ENCODE data around the gene PTCHD4. TPM values are rescaled to one million over a fixed set of nuclear protein-coding genes. Genes with fewer than 3 reads are reported as not detected.
"Not testable (repeated sequence)": the region's sequence is repeated elsewhere in the genome, so short reads cannot be mapped to it uniquely, and the experiment has no call there.

Gene PTCHD4
- total RNA-seq, 1 donor from 2014 or later: not detected

DNA sequence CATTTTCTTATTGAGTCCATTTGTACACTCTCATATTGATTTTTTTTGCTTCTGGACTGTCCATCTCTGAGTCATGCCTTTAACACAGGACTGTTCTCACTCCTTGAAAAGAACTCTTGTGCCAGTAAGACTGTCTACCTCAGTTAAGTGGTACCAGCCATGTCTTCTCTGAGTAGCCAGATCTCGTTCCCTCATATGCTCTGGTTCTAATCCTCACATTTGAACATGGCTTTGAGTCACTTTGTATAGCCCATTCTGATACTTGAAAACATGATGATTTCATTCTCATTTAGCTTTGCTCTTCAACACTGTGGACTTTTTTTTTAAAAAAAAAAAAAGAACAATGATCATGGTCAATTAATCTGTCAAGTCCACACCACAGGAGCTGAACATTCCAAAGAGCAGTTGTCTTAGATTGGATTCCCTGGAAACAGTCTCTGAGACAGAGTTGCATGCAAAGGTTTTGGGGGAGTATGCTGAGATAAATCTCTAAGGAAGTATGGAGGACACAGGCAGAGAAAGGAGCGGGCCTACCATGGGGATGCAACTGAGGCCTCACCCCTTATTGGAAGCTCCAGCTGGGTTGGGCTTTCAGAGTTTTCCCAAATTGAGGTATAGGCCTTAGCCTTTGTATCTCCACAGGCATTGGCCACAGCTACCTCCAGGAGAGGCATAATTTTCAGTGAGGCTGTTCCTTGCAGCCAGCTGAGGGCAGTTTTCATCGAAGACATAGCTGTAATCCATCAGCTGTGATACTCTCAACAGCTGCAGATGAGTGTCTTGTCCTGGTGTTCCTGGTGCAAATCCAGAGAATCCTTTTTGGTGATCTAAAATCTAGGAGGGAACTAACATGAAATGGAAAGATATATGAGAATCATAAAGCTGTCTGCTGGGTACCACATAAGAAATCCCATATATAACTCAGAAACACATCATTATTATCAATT, 6.0 kb upstream of the PTCHD4 start:
- no peak for DNase-seq (ENCODE audit: low spot score)
- Mint-ChIP-seq H3K27me3 (ENCODE audit: low read depth) (no peaks in the 10 kb centered on the region), H3K4me3 (ENCODE audit: low read depth) (no peak overlapping the region), H3K9me3 (no peaks in the 10 kb centered on the region), H3K4me1 (ENCODE audit: low read depth) (no peaks in the 10 kb centered on the region), H3K27ac (no peak overlapping the region), H3K36me3 (ENCODE audit: low read depth) (no peaks in the 10 kb centered on the region)
- intact Hi-C loops (cut with micrococcal nuclease): no loop called here

DNA sequence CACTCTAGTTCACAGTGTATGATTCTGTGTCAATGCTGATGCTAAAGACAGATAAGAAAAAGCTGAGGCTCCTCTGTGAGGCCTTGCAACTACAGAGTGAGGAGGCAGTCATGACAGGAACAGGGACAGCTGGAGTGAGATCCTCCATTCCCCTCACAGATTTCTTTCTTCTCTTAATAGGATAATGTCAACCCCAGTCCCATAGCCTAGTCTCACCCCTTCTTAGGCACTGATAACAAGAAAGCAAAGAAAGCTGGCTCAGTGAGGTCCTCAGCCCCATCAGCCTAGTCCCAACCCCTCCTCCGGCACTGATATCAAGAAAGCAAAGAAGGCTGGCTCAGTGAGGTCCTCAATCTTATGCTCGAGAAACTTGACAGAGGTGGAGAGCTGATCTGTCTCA, 2.1 kb upstream of the PTCHD4 start:
- Mint-ChIP-seq H3K36me3 (ENCODE audit: low read depth) (no peaks in the 10 kb centered on the region), H3K4me3 (ENCODE audit: low read depth) (no peak overlapping the region), H3K4me1 (ENCODE audit: low read depth) (no peaks in the 10 kb centered on the region), H3K27me3 (ENCODE audit: low read depth) (no peaks in the 10 kb centered on the region), H3K27ac (no peak overlapping the region), H3K9me3 (no peaks in the 10 kb centered on the region)
- no peak for DNase-seq (ENCODE audit: low spot score)
- intact Hi-C loops (cut with micrococcal nuclease): no loop called here

DNA sequence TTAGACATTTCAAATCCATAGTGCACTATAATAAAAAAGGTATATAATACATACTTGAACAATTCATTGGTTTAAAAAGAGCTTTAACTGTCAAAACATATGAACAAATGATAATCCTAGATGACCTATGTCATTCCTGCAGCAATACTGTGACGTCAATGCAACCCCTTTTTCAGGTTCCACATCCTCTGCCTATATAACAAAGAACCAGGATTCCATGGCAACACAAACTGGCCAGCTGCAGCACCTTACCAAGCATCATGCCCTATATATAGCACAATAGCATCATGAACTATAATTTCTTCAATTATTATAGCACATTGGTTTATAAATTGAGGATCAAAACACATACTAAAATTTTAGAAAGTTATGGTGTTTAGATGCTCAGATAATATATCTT, 578 bp upstream of the PTCHD4 start:
- Mint-ChIP-seq H3K27me3 (ENCODE audit: low read depth) (no peaks in the 10 kb centered on the region), H3K36me3 (ENCODE audit: low read depth) (no peaks in the 10 kb centered on the region), H3K4me3 (ENCODE audit: low read depth) (no peak overlapping the region), H3K9me3 (peaks cover 3% of the 10 kb centered on the region), H3K4me1 (ENCODE audit: low read depth) (no peaks in the 10 kb centered on the region), H3K27ac (no peak overlapping the region)
- no peak for DNase-seq (ENCODE audit: low spot score)
- intact Hi-C loops (cut with micrococcal nuclease): no loop called here

DNA sequence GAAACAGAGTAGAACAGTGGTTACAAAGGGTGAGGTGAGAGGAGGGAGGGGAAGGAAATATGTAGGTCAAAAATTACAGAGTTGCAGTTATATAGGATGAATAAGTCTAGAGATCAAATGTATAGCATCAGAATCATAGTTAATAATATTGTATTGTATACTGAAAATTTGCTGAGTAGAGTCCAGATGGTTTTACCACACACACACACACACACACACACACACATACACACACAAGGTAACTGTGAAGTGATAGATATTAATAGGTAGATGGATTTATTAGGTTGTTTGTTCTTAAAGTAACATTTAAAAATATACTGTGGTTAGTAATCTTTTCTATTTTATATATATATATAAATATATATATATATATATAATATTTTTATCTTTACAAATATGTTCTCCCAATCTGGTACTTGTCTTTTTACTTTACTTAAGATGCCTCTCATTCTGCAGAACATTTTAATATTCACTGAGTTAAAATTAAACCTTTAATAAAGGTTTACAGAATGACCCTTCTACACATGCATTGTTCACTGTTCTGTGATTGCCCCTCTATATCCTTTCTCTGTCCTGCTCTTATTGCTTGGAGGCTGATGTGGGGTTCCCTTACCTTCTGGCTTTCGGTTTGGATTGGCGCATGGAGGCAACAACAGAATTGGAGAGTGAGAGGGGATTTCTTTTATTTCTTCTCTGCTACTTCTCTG, 408 bp downstream of the PTCHD4 start:
- intact Hi-C loops (cut with micrococcal nuclease): no loop called here
- H3K27ac Mint-ChIP-seq: no peak overlapping the region

DNA sequence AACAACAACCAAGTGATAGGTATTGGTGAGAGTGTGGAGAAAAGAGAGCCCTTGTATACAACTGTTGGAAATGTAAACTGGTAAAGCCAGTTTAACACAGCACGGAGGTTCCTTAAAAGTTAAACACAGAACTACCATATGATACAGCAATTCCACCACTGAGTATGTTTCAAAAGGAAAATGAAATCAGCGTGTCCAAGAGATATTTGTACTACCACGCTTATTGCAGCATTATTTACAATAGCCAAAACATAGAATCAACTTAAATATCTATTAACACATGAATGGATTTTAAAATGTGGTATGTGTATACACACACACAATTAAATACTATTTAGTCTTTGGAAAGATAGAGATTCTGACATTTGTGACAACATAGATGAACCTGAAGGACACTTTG, 1.1 kb downstream of the PTCHD4 start:
- H3K4me1 Mint-ChIP-seq (ENCODE audit: low read depth): no peaks in the 10 kb centered on the region
- no peaks in the 10 kb centered on the region for H3K36me3 Mint-ChIP-seq (ENCODE audit: low read depth)
- intact Hi-C loops (cut with micrococcal nuclease): no loop called here
- H3K27ac Mint-ChIP-seq: no peak overlapping the region
- peaks cover 4% of the 10 kb centered on the region for H3K9me3 Mint-ChIP-seq
- no peak for DNase-seq (ENCODE audit: low spot score)
- no peaks in the 10 kb centered on the region for H3K27me3 Mint-ChIP-seq (ENCODE audit: low read depth)
- no peak overlapping the region for H3K4me3 Mint-ChIP-seq (ENCODE audit: low read depth)

More for the DNA sequence above, 408 bp downstream of the PTCHD4 start:
- no peaks in the 10 kb centered on the region for H3K36me3 Mint-ChIP-seq (ENCODE audit: low read depth)
- no peaks in the 10 kb centered on the region for H3K4me1 Mint-ChIP-seq (ENCODE audit: low read depth)
- peaks cover 4% of the 10 kb centered on the region for H3K9me3 Mint-ChIP-seq
- DNase-seq (ENCODE audit: low spot score): no peak
- no peak overlapping the region for H3K4me3 Mint-ChIP-seq (ENCODE audit: low read depth)
- H3K27me3 Mint-ChIP-seq (ENCODE audit: low read depth): no peaks in the 10 kb centered on the region

DNA sequence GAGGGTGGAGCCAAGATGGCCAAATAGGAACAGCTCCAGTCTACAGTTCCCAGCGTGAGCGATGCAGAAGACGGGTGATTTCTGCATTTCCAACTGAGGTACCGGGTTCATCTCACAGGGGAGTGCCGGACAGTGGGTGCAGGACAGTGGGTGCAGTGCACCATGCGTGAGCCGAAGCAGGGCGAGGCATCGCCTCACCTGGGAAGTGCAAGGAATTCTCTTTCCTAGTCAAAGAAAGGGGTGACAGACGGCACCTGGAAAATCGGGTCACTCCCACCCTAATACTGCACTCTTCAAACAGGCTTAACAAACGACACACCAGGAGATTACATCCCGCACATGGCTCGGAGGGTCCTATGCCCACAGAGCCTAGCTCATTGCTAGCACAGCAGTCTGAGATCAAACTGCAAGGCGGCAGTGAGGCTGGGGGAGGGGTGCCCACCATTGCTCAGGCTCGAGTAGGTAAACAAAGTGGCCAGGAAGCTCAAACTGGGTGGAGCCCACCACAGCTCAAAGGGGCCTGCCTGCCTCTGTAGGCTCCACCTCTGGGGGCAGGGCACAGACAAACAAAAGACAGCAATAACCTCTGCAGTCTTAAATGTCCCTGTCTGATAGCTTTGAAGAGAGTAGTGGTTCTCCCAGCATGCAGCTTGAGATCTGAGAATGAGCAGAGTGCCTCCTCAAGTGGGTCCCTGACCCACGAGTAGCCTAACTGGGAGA, 8.4 kb downstream of the PTCHD4 start:
- DNase-seq (ENCODE audit: low spot score); H3K27ac Mint-ChIP-seq; H3K4me3 Mint-ChIP-seq (ENCODE audit: low read depth); intact Hi-C loops (cut with micrococcal nuclease); H3K27me3 Mint-ChIP-seq (ENCODE audit: low read depth); H3K36me3 Mint-ChIP-seq (ENCODE audit: low read depth); H3K4me1 Mint-ChIP-seq (ENCODE audit: low read depth); H3K9me3 Mint-ChIP-seq: not testable (repeated sequence)

DNA sequence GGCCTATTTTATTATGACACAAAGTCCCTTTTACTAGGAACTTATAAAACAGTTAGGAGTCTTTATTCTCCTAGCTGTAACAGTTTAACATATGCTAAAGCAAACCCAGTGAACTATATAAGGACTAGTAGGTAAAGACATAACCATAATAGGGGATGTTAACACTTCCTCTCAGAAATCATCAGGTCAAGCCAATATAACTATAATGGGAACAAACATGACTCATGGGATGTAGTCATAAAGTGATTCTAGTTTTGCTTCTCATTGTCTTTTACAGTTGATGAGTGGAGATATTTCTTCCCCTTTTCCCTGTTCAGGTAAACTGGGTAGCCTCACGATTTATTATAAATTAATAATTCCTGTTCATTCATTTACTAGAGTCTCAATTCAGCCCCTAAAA, 9.7 kb downstream of the PTCHD4 start:
- H3K27ac Mint-ChIP-seq: no peak overlapping the region
- H3K9me3 Mint-ChIP-seq: peaks cover 4% of the 10 kb centered on the region

DNA sequence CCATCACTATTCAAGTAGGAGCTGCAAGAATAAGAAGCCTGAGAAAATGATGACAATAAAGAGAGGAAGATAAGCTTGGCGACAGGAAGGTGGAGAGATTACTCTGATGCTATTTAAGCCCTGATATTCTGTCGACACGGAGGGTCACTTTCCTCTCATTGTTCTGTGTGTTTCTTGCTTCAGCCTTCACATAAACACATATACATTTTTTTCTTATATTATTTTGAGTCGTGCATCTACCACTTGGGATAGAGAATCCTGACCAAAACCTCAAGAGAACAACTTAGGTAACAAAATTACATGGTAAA, 10.5 kb downstream of the PTCHD4 start:
- H3K4me3 Mint-ChIP-seq (ENCODE audit: low read depth): no peak overlapping the region
- H3K27me3 Mint-ChIP-seq (ENCODE audit: low read depth): no peaks in the 10 kb centered on the region
- no peak overlapping the region for H3K27ac Mint-ChIP-seq
- intact Hi-C loops (cut with micrococcal nuclease): no loop called here
- no peaks in the 10 kb centered on the region for H3K36me3 Mint-ChIP-seq (ENCODE audit: low read depth)
- H3K4me1 Mint-ChIP-seq (ENCODE audit: low read depth): no peaks in the 10 kb centered on the region
- peaks cover 4% of the 10 kb centered on the region for H3K9me3 Mint-ChIP-seq
- DNase-seq (ENCODE audit: low spot score): no peak

More for the DNA sequence above, 9.7 kb downstream of the PTCHD4 start:
- Mint-ChIP-seq H3K4me3 (ENCODE audit: low read depth) (no peak overlapping the region), H3K4me1 (ENCODE audit: low read depth) (no peaks in the 10 kb centered on the region), H3K36me3 (ENCODE audit: low read depth) (no peaks in the 10 kb centered on the region), H3K27me3 (ENCODE audit: low read depth) (no peaks in the 10 kb centered on the region)
- intact Hi-C loops (cut with micrococcal nuclease): no loop called here
- DNase-seq (ENCODE audit: low spot score): no peak

DNA sequence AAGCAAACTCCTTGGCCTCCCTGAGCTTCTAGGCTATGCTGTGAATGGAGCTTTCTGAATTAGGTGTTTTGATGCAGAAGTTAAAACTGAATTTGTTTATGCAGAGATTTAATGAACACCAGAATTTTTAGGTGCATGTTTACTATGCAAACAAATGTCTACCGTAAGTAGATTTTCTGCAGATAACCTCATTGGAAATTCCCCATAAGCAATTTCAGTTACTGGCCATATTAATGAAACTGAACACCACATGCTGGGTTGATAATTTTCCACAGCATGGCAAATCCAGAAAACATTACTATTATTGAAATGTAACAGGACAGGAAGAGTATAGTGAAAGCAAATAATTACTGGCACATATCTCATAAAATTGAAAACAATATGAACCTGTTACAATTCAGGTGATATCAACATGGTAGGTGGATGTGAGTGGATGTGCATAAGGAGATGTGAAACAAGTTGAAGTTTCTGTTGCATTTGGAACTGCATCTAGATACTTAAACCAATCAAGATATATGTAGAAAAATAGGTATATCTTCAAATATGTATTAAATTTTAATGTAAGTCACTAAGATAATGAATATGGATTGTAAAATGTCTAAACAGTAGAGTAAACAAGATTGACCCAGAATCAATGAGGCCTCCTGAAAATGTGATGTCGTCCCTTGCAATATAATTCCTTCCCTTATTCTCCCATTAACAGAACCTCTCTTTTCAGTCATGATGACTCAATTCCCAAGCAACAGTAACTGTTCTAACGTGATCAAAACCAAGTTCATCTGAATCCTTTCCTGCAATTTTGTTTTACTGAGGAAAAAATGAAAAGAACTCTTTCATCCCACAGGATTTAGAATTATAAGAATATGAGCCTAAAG, 11.0 kb downstream of the PTCHD4 start:
- Mint-ChIP-seq H3K9me3 (peaks cover 4% of the 10 kb centered on the region), H3K27ac (no peak overlapping the region), H3K27me3 (ENCODE audit: low read depth) (no peaks in the 10 kb centered on the region), H3K36me3 (ENCODE audit: low read depth) (no peaks in the 10 kb centered on the region), H3K4me3 (ENCODE audit: low read depth) (no peak overlapping the region), H3K4me1 (ENCODE audit: low read depth) (no peaks in the 10 kb centered on the region)
- intact Hi-C loops (cut with micrococcal nuclease): no loop called here
- no peak for DNase-seq (ENCODE audit: low spot score)

DNA sequence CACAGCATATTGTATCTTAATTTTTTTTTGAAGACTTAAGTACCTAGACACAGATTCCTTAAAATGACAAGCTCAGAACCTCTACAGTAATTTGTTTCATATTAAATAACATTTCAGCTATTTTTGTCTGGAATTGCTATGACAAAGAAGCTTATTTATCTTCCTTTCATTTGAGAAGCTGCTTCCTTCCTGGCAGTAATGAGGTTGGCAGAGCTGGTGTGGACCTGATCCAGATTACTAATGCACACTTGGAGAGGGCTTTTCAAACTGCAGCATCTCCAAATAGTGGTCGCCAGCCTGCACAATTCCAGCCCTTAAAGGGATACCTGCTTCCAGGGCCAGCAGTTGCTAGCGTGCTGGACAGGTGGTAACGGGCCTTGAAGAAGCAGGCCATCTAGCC, 12.1 kb downstream of the PTCHD4 start:
- Mint-ChIP-seq H3K36me3 (ENCODE audit: low read depth) (no peaks in the 10 kb centered on the region), H3K4me1 (ENCODE audit: low read depth) (no peaks in the 10 kb centered on the region), H3K27ac (no peak overlapping the region), H3K9me3 (peaks cover 4% of the 10 kb centered on the region), H3K4me3 (ENCODE audit: low read depth) (no peak overlapping the region), H3K27me3 (ENCODE audit: low read depth) (no peaks in the 10 kb centered on the region)
- DNase-seq (ENCODE audit: low spot score): no peak
- intact Hi-C loops (cut with micrococcal nuclease): no loop called here

DNA sequence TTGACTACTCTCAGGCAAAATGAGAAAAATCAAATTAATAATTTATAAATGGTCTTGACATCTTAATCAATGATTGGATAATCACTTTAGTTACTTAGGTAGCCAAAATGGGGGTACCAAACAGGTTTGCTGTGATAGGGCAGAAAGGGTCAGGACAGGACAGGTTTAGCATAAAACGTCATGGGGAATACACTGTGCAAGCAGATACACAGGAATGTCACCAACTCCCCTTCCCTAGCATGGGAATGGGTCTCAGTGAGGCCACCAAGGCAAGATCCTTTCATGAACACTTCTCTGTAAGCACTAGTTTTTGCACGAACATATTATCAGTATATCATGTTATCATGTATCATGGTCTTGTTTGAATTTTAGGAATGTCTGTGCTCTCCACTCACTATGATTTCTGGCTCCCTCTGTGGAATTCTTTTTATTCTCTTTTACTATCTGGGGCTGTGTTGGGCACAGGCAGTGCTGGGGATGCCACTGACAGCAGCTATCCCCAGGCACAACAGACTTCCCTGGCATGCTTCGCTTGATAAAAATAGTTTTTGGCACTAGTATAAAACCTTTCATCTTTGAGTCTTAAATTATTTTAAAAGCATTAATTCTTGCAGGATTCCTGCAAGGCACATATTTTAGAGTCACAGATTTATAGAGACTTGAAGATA, 18.3 kb downstream of the PTCHD4 start:
- no peak overlapping the region for H3K4me3 Mint-ChIP-seq (ENCODE audit: low read depth)
- intact Hi-C loops (cut with micrococcal nuclease): no loop called here

DNA sequence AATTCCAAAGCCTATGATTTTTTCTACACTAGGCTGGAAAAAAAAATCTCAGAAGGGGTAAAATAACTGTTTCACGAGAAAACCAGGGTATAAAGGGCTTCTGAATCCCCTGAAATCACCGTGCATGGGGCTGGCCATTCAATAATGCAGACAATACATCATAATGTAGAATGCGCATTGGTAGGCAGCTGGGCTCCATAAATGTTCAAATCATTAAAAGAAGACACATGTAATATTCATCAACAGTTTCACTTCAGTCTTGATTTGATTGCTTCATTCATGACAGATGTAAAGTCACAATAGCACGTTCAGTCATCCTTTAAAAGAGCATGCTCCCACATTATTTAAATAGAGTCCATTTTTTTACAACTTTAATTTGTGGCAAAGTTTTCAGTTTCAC, 20.5 kb downstream of the PTCHD4 start:
- Mint-ChIP-seq H3K4me1 (ENCODE audit: low read depth) (no peaks in the 10 kb centered on the region), H3K27me3 (ENCODE audit: low read depth) (no peaks in the 10 kb centered on the region), H3K27ac (no peak overlapping the region), H3K9me3 (no peaks in the 10 kb centered on the region), H3K4me3 (ENCODE audit: low read depth) (no peak overlapping the region), H3K36me3 (ENCODE audit: low read depth) (no peaks in the 10 kb centered on the region)
- no peak for DNase-seq (ENCODE audit: low spot score)
- intact Hi-C loops (cut with micrococcal nuclease): no loop called here

More for the DNA sequence above, 18.3 kb downstream of the PTCHD4 start:
- no peak overlapping the region for H3K27ac Mint-ChIP-seq
- H3K36me3 Mint-ChIP-seq (ENCODE audit: low read depth): no peaks in the 10 kb centered on the region
- no peaks in the 10 kb centered on the region for H3K4me1 Mint-ChIP-seq (ENCODE audit: low read depth)
- no peaks in the 10 kb centered on the region for H3K9me3 Mint-ChIP-seq
- no peak for DNase-seq (ENCODE audit: low spot score)
- H3K27me3 Mint-ChIP-seq (ENCODE audit: low read depth): no peaks in the 10 kb centered on the region

Data from activated T-helper 2 cell treated with anti-CD3 and anti-CD28 coated beads, Interferon-gamma antibody, Interleukin-2, Interleukin-4, amounts not matched to agents 10 μg/mL and 5 μg/mL and 100 μg/mL, durations not matched to agents 14 hours and 24 hours and 36 hours (primary cell).